Vagina (tissue), 2 donors: ENCODE data around the gene SLC15A4.

Experiments
- POLR2A ChIP-seq, 2 donors: fragments of 450-650 bp; IDR thresholded peaks; one replicate each; pipeline ENCODE4 v1.6.1; 2017; ENCODE audit warnings: antibody characterized with exemption in 2 of 2, mild to moderate bottlenecking in 2 of 2, moderate library complexity in 2 of 2
- TF ChIP-seq, protein P1 (sequence below), 3 experiments: fragments of 450-650 bp in 2 of 3; fragments of 200-600 bp in 1 of 3; sonication (generic) in 1 of 3; IDR thresholded peaks; one replicate each; pipeline ENCODE4 v1.5.1; 2017 to 2019; ENCODE audit warnings: antibody characterized with exemption in 3 of 3, mild to moderate bottlenecking in 2 of 3, moderate library complexity in 2 of 3

DNA sequence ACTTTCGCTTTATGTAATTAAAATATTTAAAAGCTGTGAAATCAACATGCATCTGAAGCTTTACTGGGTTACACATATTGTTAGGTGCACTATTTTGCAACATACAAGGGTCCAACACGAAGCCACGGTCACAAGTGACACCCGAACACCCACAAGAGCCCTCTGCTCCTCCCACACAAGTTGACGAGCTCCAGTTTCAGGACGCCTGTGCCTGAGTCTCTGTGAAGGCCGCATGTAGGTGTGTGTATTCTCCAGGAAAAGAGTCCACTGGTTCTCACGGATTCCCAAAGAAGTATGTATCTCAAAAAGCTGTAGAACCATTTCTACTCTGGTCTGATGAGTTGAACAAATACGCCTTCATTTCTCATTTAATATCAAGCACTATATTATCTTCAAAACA, 12.0 kb downstream of the SLC15A4 start:
- TF ChIP-seq, protein P1, sequence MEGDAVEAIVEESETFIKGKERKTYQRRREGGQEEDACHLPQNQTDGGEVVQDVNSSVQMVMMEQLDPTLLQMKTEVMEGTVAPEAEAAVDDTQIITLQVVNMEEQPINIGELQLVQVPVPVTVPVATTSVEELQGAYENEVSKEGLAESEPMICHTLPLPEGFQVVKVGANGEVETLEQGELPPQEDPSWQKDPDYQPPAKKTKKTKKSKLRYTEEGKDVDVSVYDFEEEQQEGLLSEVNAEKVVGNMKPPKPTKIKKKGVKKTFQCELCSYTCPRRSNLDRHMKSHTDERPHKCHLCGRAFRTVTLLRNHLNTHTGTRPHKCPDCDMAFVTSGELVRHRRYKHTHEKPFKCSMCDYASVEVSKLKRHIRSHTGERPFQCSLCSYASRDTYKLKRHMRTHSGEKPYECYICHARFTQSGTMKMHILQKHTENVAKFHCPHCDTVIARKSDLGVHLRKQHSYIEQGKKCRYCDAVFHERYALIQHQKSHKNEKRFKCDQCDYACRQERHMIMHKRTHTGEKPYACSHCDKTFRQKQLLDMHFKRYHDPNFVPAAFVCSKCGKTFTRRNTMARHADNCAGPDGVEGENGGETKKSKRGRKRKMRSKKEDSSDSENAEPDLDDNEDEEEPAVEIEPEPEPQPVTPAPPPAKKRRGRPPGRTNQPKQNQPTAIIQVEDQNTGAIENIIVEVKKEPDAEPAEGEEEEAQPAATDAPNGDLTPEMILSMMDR (IDR thresholded peaks at IDR 0.05) = no peak
- no peak for TF ChIP-seq POLR2A (IDR thresholded peaks at IDR 0.05)
